ENCODE measurements around the gene MYLK2.

Gene MYLK2

GRCh38 chr20:31835554-31835953 lies 16.4 kb downstream of the MYLK2 start:
- H3K4me1 ChIP-seq (ENCODE audit: control insufficient read depth, insufficient read depth, low read length), result peaks cover 3% of the 10 kb centered on the region; the same call in 1 of the 2 replicates
- no CpG with 5 or more reads among the region's 9 CpGs for WGBS (ENCODE audit: insufficient coverage, insufficient read length)
- no peaks in the 10 kb centered on the region for H3K9me3 ChIP-seq (ENCODE audit: control insufficient read depth, insufficient read depth, low read length)
- no peaks in the 10 kb centered on the region for H3K36me3 ChIP-seq (ENCODE audit: control insufficient read depth, insufficient read depth, low read length)
- no peak overlapping the region for H3K27ac ChIP-seq (ENCODE audit: low read length)
- no peak overlapping the region for H3K4me3 ChIP-seq (ENCODE audit: low read length)
- no peak for DNase-seq (ENCODE audit: low read depth, low spot score)
- H3K27me3 ChIP-seq (ENCODE audit: control insufficient read depth, insufficient read depth, low read length), result no peaks in the 10 kb centered on the region

GRCh38 chr20:31835977-31836852 lies 17.1 kb downstream of the MYLK2 start:
- no CpG with 5 or more reads among the region's 14 CpGs for WGBS (ENCODE audit: insufficient coverage, insufficient read length)
- H3K36me3 ChIP-seq (ENCODE audit: control insufficient read depth, insufficient read depth, low read length), result no peaks in the 10 kb centered on the region
- no peaks in the 10 kb centered on the region for H3K9me3 ChIP-seq (ENCODE audit: control insufficient read depth, insufficient read depth, low read length)
- no peak overlapping the region for H3K27ac ChIP-seq (ENCODE audit: low read length)
- H3K4me3 ChIP-seq (ENCODE audit: low read length), result no peak overlapping the region
- DNase-seq (ENCODE audit: low read depth, low spot score), result no peak
- peaks cover 4% of the 10 kb centered on the region; the same call in 1 of the 2 replicates for H3K4me1 ChIP-seq (ENCODE audit: control insufficient read depth, insufficient read depth, low read length)
- no peaks in the 10 kb centered on the region for H3K27me3 ChIP-seq (ENCODE audit: control insufficient read depth, insufficient read depth, low read length)

DNA sequence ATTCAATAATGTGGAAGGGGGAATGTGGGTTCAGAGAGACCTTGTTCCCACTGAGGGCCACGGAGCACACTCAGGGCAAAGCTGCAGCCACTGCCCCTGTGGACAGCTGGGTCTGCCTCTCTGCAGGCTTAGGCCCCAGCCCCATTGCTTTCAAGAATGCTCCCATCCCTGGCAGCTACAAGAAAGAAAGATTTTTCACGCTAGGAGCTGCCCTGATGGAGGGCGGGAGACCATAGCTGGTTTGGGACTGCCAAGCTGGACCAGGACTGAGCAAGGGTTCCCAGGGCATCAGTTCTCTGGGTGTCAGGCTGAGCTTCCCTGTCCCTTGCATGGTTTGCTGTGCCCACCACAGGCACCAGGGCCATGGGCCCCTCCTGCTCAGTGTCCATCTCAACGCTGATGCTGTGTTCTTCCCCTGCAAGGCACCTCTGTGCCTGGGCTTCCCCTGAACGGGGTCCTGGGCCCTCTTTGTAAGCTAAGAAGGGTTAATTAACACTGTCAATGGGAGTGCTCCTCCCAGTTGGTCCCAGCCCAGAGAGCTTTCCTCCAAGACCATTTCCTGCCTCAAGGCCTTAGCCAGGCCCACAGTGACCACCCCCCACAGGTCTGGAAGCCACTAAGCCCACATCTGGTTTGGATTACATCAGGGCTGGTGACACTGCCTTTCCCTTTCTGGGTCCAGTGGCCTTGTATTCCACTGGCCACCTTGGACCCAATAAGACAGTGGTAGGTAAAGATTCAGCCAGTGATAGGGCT lies 17.9 kb downstream of the MYLK2 start:
- Histone ChIP-seq H3K4me1 (ENCODE audit: control insufficient read depth, insufficient read depth, low read length) (peaks cover 5% of the 10 kb centered on the region; the same call in 1 of the 2 replicates), H3K27me3 (ENCODE audit: control insufficient read depth, insufficient read depth, low read length) (no peaks in the 10 kb centered on the region), H3K27ac (ENCODE audit: low read length) (no peak overlapping the region), H3K4me3 (ENCODE audit: low read length) (no peak overlapping the region), H3K9me3 (ENCODE audit: control insufficient read depth, insufficient read depth, low read length) (no peaks in the 10 kb centered on the region), H3K36me3 (ENCODE audit: control insufficient read depth, insufficient read depth, low read length) (no peaks in the 10 kb centered on the region)
- WGBS (ENCODE audit: insufficient coverage, insufficient read length), result no CpG with 5 or more reads among the region's 5 CpGs
- no peak for DNase-seq (ENCODE audit: low read depth, low spot score)

DNA sequence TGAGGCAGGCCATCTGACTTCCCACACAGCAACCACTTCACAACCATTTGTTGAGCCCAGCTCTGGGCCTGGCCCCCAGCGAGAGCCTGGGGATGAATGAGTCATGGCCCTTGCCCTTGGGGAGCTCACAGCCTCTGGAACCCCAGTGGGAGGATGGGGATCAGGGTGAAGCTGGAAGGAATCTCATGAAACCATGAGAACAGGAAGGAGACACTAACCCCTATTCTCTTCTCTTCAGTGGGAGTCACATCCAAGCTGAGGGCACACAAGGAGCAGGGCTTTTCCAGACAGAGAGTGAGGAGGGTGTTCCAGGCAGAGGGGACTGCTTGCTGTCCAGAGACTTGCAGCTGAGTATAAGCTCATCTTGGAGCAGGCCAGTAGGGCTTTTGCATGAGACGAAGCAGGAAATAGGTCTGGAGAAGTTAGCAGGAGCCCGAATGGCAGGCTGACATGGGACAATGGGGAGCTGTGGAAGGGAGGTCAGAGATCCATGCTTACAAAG lies 18.8 kb downstream of the MYLK2 start:
- Histone ChIP-seq H3K4me3 (ENCODE audit: low read length) (no peak overlapping the region), H3K27me3 (ENCODE audit: control insufficient read depth, insufficient read depth, low read length) (no peaks in the 10 kb centered on the region), H3K9me3 (ENCODE audit: control insufficient read depth, insufficient read depth, low read length) (no peaks in the 10 kb centered on the region), H3K4me1 (ENCODE audit: control insufficient read depth, insufficient read depth, low read length) (peaks cover 10% of the 10 kb centered on the region), H3K27ac (ENCODE audit: low read length) (no peak overlapping the region), H3K36me3 (ENCODE audit: control insufficient read depth, insufficient read depth, low read length) (no peaks in the 10 kb centered on the region)
- DNase-seq (ENCODE audit: low read depth, low spot score), result no peak
- WGBS (ENCODE audit: insufficient coverage, insufficient read length), result no CpG with 5 or more reads among the region's 3 CpGs

DNA sequence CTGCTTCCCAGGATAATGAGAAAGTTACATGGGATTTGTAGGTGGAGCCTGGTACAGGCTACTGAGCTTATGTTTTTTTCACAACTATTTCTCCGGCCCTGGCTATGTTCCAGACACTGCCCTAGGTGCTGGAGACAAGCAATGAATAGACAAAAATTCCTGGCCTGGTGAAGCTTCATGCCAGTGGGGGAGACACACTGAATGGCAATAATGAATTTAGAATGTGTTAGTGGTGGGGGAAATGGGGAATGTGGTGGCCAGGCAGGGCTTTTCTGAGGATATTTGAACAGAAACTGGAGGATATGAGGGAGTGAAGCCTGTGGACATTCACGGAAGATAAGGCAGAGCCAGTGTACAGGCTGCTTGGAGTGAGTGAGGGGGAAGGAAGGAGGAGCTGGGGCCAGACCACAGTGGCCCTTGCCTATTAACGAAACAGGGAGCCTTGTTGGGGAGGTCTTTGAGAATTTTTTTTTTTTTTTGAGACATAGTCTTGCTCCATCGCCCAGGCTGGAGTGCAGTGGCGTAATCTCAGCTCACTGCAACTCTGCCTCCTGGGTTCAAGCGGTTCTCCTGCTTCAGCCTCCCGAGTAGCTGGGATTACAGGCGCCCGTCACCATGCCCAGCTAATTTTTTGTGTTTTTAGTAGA lies 19.6 kb downstream of the MYLK2 start:
- Histone ChIP-seq H3K27ac (ENCODE audit: low read length) (no peak overlapping the region), H3K9me3 (ENCODE audit: control insufficient read depth, insufficient read depth, low read length) (no peaks in the 10 kb centered on the region), H3K27me3 (ENCODE audit: control insufficient read depth, insufficient read depth, low read length) (no peaks in the 10 kb centered on the region), H3K4me3 (ENCODE audit: low read length) (no peak overlapping the region), H3K4me1 (ENCODE audit: control insufficient read depth, insufficient read depth, low read length) (peaks cover 8% of the 10 kb centered on the region), H3K36me3 (ENCODE audit: control insufficient read depth, insufficient read depth, low read length) (no peaks in the 10 kb centered on the region)
- DNase-seq (ENCODE audit: low read depth, low spot score), result no peak
- no CpG with 5 or more reads among the region's 9 CpGs for WGBS (ENCODE audit: insufficient coverage, insufficient read length)

- Histone ChIP-seq H3K9me3 (ENCODE audit: control insufficient read depth, insufficient read depth, low read length) (no peaks in the 10 kb centered on the region), H3K36me3 (ENCODE audit: control insufficient read depth, insufficient read depth, low read length) (no peaks in the 10 kb centered on the region), H3K27ac (ENCODE audit: low read length) (no peak overlapping the region), H3K4me3 (ENCODE audit: low read length) (no peak overlapping the region), H3K27me3 (ENCODE audit: control insufficient read depth, insufficient read depth, low read length) (no peaks in the 10 kb centered on the region), H3K4me1 (ENCODE audit: control insufficient read depth, insufficient read depth, low read length) (peaks cover 8% of the 10 kb centered on the region)
- WGBS (ENCODE audit: insufficient coverage, insufficient read length), result no CpG with 5 or more reads among the region's 5 CpGs
- no peak for DNase-seq (ENCODE audit: low read depth, low spot score)
Measured at GRCh38 chr20:31839782-31840487, 20.8 kb downstream of the MYLK2 start.

GRCh38 chr20:31840906-31841816 lies 22.0 kb downstream of the MYLK2 start:
- DNase-seq (ENCODE audit: low read depth, low spot score), result no peak
- Histone ChIP-seq H3K27ac (ENCODE audit: low read length) (no peak overlapping the region), H3K27me3 (ENCODE audit: control insufficient read depth, insufficient read depth, low read length) (no peaks in the 10 kb centered on the region), H3K4me3 (ENCODE audit: low read length) (no peak overlapping the region), H3K36me3 (ENCODE audit: control insufficient read depth, insufficient read depth, low read length) (no peaks in the 10 kb centered on the region), H3K4me1 (ENCODE audit: control insufficient read depth, insufficient read depth, low read length) (peaks cover 8% of the 10 kb centered on the region), H3K9me3 (ENCODE audit: control insufficient read depth, insufficient read depth, low read length) (no peaks in the 10 kb centered on the region)
- WGBS (ENCODE audit: insufficient coverage, insufficient read length), result no CpG with 5 or more reads among the region's 15 CpGs

DNA sequence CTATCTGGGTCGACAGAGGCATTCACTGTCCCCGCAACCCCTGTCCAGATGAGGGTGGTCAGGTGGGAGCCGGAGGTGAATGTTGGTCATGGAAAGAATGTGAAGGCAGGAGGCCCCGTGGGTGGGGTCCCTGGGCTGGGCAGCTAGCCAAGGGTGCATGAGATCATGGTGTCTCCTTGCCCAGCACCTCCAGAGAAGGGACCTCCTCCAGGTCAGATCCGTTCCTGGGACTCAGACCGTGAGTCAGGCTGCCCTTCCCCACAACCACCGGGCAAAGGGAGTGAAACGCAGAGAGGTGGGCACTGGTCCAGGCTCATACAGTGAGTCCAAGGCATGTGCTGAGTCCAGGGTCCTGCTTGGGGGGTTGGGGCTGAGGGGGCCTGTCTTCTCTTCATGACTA lies 22.8 kb downstream of the MYLK2 start:
- no peak for DNase-seq (ENCODE audit: low read depth, low spot score)
- Histone ChIP-seq H3K4me3 (ENCODE audit: low read length) (no peak overlapping the region), H3K36me3 (ENCODE audit: control insufficient read depth, insufficient read depth, low read length) (no peaks in the 10 kb centered on the region), H3K27me3 (ENCODE audit: control insufficient read depth, insufficient read depth, low read length) (no peaks in the 10 kb centered on the region), H3K9me3 (ENCODE audit: control insufficient read depth, insufficient read depth, low read length) (no peaks in the 10 kb centered on the region), H3K27ac (ENCODE audit: low read length) (no peak overlapping the region), H3K4me1 (ENCODE audit: control insufficient read depth, insufficient read depth, low read length) (peaks cover 8% of the 10 kb centered on the region)
- no CpG with 5 or more reads among the region's 8 CpGs for WGBS (ENCODE audit: insufficient coverage, insufficient read length)

GRCh38 chr20:31842471-31843157 lies 23.5 kb downstream of the MYLK2 start:
- Histone ChIP-seq H3K27ac (ENCODE audit: low read length) (no peak overlapping the region), H3K4me3 (ENCODE audit: low read length) (no peak overlapping the region), H3K4me1 (ENCODE audit: control insufficient read depth, insufficient read depth, low read length) (peaks cover 8% of the 10 kb centered on the region), H3K36me3 (ENCODE audit: control insufficient read depth, insufficient read depth, low read length) (no peaks in the 10 kb centered on the region), H3K27me3 (ENCODE audit: control insufficient read depth, insufficient read depth, low read length) (no peaks in the 10 kb centered on the region), H3K9me3 (ENCODE audit: control insufficient read depth, insufficient read depth, low read length) (no peaks in the 10 kb centered on the region)
- no CpG with 5 or more reads among the region's 12 CpGs for WGBS (ENCODE audit: insufficient coverage, insufficient read length)
- DNase-seq (ENCODE audit: low read depth, low spot score), result no peak
